GM18520 (cell line): ENCODE measurements around the gene ADAP1.
"Not testable (repeated sequence)": the region's sequence is repeated elsewhere in the genome, so short reads cannot be mapped to it uniquely, and the experiment has no call there.

Experiments used
- ATAC-seq: cut with Tn5 transposase; IDR thresholded peaks from one replicate; pipeline ENCODE4 v1.9.1; 2021; ENCODE audit not compliant: unreplicated experiment

The ADAP1 gene

GRCh38 chr7:954330-955238 is at the start of gene ADAP1:
Gene ADAP1 (minus strand): TSS chr7:954680. CDS start chr7:954477, 203 bp downstream.
- ATAC-seq = peak; percentile 28

- not testable (repeated sequence) for ATAC-seq
Measured at GRCh38 chr7:1002445-1002844, 48.0 kb upstream of the ADAP1 start.

GRCh38 chr7:1002026-1002425 is 47.5 kb upstream of the ADAP1 start:
- not testable (repeated sequence) for ATAC-seq

- ATAC-seq = not testable (repeated sequence)
Measured at GRCh38 chr7:1001069-1001770, 46.7 kb upstream of the ADAP1 start.

- no peak for ATAC-seq
Measured at GRCh38 chr7:999941-1000935, 45.8 kb upstream of the ADAP1 start.

- no peak for ATAC-seq
Measured at GRCh38 chr7:999149-999879, 44.8 kb upstream of the ADAP1 start.

GRCh38 chr7:997404-998395 is 43.2 kb upstream of the ADAP1 start:
- no peak for ATAC-seq

GRCh38 chr7:996079-996872 is 41.8 kb upstream of the ADAP1 start:
- no peak for ATAC-seq

GRCh38 chr7:995571-995970 is 41.1 kb upstream of the ADAP1 start:
- ATAC-seq = no peak

GRCh38 chr7:994592-995308 is 40.3 kb upstream of the ADAP1 start:
- no peak for ATAC-seq

- ATAC-seq = peak; percentile 87
Measured at GRCh38 chr7:992709-993607, 38.5 kb upstream of the ADAP1 start.

- ATAC-seq = no peak
Measured at GRCh38 chr7:991729-992656, 37.5 kb upstream of the ADAP1 start.

- no peak for ATAC-seq
Measured at GRCh38 chr7:990933-991728, 36.7 kb upstream of the ADAP1 start.

- no peak for ATAC-seq
Measured at GRCh38 chr7:990352-990932, 36.0 kb upstream of the ADAP1 start.
